SK-N-SH (cell line): ENCODE results near the gene ASGR1. TPM values are rescaled to one million over a fixed set of nuclear protein-coding genes. Genes with fewer than 3 reads are reported as not detected.

Experiments used
- CTCF ChIA-PET: fragments of 300-600, 350-600 bp; formaldehyde crosslinking; extraction: SDS; loops from one replicate; lab custom pipeline; 2021; lab: Yijun Ruan, JAX
- POLR2A ChIA-PET: fragments of 350-600 bp; sonication (Branson Sonifier 250); formaldehyde crosslinking; extraction: SDS; loops from one replicate; lab custom pipeline; 2020; ENCODE audit warnings: antibody characterized with exemption, inconsistent platforms; lab: Yijun Ruan, JAX
- DNase-seq: peaks from one replicate; pipeline ENCODE4 v3.0.0; 2012
- H2AFZ ChIP-seq: fragments of 200-600 bp; sonication (generic); 2 replicates; pipeline ENCODE4 v1.8.1; 2016; ENCODE audit warnings: antibody characterized with exemption, mild to moderate bottlenecking, low read depth
- H3F3A ChIP-seq: fragments of 200-600 bp; sonication (generic); replicated peaks from 2 replicates; pipeline ENCODE3; 2016; ENCODE audit warnings: antibody characterized with exemption, mild to moderate bottlenecking; ENCODE audit not compliant: insufficient read depth
- H3K27ac ChIP-seq, 2 experiments: fragments of 200-500 bp in 1 of 2; fragments of 200-600 bp in 1 of 2; sonication (Bioruptor generic) in 1 of 2; sonication (generic), shearing (Covaris generic) in 1 of 2; 2 replicates each; pipeline versions ENCODE4 v1.5.1 to v1.6.1; 2014 to 2016; ENCODE audit warnings: low read depth in 2 of 2, inconsistent platforms in 1 of 2, low read length in 1 of 2, mild to moderate bottlenecking in 1 of 2, mixed read lengths in 1 of 2
- H3K27me3 ChIP-seq: fragments of 200-600 bp; sonication (generic), shearing (Covaris generic); 2 replicates; pipeline ENCODE4 v1.6.1; 2016; ENCODE audit warnings: mixed run types; ENCODE audit not compliant: insufficient read depth
- H3K36me3 ChIP-seq, 2 experiments: fragments of 200-500 bp in 1 of 2; fragments of 200-600 bp in 1 of 2; sonication (Bioruptor generic) in 1 of 2; sonication (generic) in 1 of 2; replicated peaks in 1 of 2; 2 replicates each; pipeline versions ENCODE3 to v1.5.1; 2014 to 2016; ENCODE audit warnings: low read length in 1 of 2, mild to moderate bottlenecking in 1 of 2; ENCODE audit not compliant: insufficient read depth in 2 of 2, control insufficient read depth in 1 of 2
- H3K4me1 ChIP-seq, 2 experiments: fragments of 200-500 bp in 1 of 2; fragments of 200-600 bp in 1 of 2; sonication (Bioruptor generic) in 1 of 2; sonication (generic), shearing (Covaris generic) in 1 of 2; 2 replicates each; pipeline versions ENCODE4 v1.5.1 to v1.6.1; 2014 to 2016; ENCODE audit warnings: low read depth in 1 of 2, low read length in 1 of 2, mixed run types in 1 of 2; ENCODE audit not compliant: insufficient read depth in 2 of 2, control insufficient read depth in 1 of 2
- H3K4me2 ChIP-seq: fragments of 200-600 bp; sonication (generic), shearing (Covaris generic); 2 replicates; pipeline ENCODE4 v1.6.1; 2017; ENCODE audit warnings: mixed run types
- H3K4me3 ChIP-seq, 2 experiments: fragments of 200-500 bp in 1 of 2; fragments of 200-600 bp in 1 of 2; sonication (Bioruptor generic) in 1 of 2; sonication (generic), shearing (Covaris generic) in 1 of 2; 2 replicates each; pipeline versions ENCODE4 v1.5.1 to v1.8.1; 2014 to 2016; ENCODE audit warnings: low read depth in 2 of 2, inconsistent platforms in 1 of 2, low read length in 1 of 2, mild to moderate bottlenecking in 1 of 2, mixed read lengths in 1 of 2, moderate library complexity in 1 of 2
- H3K79me2 ChIP-seq: fragments of 200-600 bp; sonication (generic); 2 replicates; pipeline ENCODE4 v1.8.1; 2017; ENCODE audit warnings: mild to moderate bottlenecking; ENCODE audit not compliant: insufficient read depth
- H3K9ac ChIP-seq: fragments of 200-600 bp; sonication (generic); 2 replicates; pipeline ENCODE4 v1.6.1; 2017; ENCODE audit warnings: mixed run types
- H3K9me2 ChIP-seq: fragments of 200-600 bp; sonication (generic); 2 replicates; pipeline ENCODE4 v1.6.1; 2017; ENCODE audit warnings: mixed run types
- H3K9me3 ChIP-seq: fragments of 200-600 bp; sonication (generic); 2 replicates; pipeline ENCODE4 v1.6.1; 2017; ENCODE audit warnings: mixed run types, mild to moderate bottlenecking, moderate library complexity
- H4K20me1 ChIP-seq: fragments of 200-600 bp; sonication (generic); 2 replicates; pipeline ENCODE4 v1.6.1; 2017; ENCODE audit warnings: mild to moderate bottlenecking, mixed run types; ENCODE audit not compliant: insufficient read depth
- EP300 ChIP-seq, 2 experiments: IDR thresholded peaks; 2 replicates each; pipeline versions ENCODE4 v1.4.0 to v1.6.1; 2012; ENCODE audit warnings: borderline replicate concordance in 1 of 2, low read depth in 1 of 2, low read length in 1 of 2
- FOXJ3 ChIP-seq: sonication (generic); formaldehyde crosslinking; IDR thresholded peaks from 2 replicates; pipeline ENCODE4 v1.5.1; 2020; ENCODE audit warnings: mild to moderate bottlenecking, missing genetic modification reagents
- MEF2A ChIP-seq: IDR thresholded peaks from 2 replicates; pipeline ENCODE4 v1.4.0; 2012; ENCODE audit warnings: low read depth, borderline replicate concordance
- NRF1 ChIP-seq: IDR thresholded peaks from 2 replicates; pipeline ENCODE4 v1.6.1; 2012; ENCODE audit warnings: low read depth, mild to moderate bottlenecking, low read length
- POLR2AphosphoS5 ChIP-seq: IDR thresholded peaks from 2 replicates; pipeline ENCODE4 v1.6.1; 2012; ENCODE audit warnings: low read depth, low read length
- RAD21 ChIP-seq: IDR thresholded peaks from 2 replicates; pipeline ENCODE4 v1.6.1; 2012; ENCODE audit warnings: mild to moderate bottlenecking, low read length
- RCOR1 ChIP-seq: fragments of 150-350 bp; IDR thresholded peaks from 2 replicates; pipeline ENCODE4 v1.6.1; 2017; ENCODE audit warnings: antibody characterized with exemption, low read length
- SIN3A ChIP-seq: IDR thresholded peaks from 2 replicates; pipeline ENCODE4 v1.6.1; 2012; ENCODE audit warnings: low read depth, mild to moderate bottlenecking, low read length, moderate library complexity, borderline replicate concordance
- SMC3 ChIP-seq: IDR thresholded peaks from 2 replicates; pipeline ENCODE4 v1.6.1; 2012; ENCODE audit warnings: low read depth, low read length, improper control_type of control experiment
- WGBS: methylation state at CpG from one replicate; pipeline ENCODE4 v1.1.6; 2017; ENCODE audit warnings: low lambda C conversion rate; 5-methylcytosine and 5-hydroxymethylcytosine counted together
- polyA plus RNA-seq, 3 experiments: library from polyadenylated mRNA; depleted of rRNA; stranded (reverse); fragments of >200 nt; gene quantifications; 2 replicates each; pipeline ENCODE4 v1.2.3, GENCODE V29; 2012
- TF ChIP-seq, protein P1 (sequence below): IDR thresholded peaks from 2 replicates; pipeline ENCODE4 v1.4.0; 2012; ENCODE audit warnings: low read depth, borderline replicate concordance
- TF ChIP-seq, protein P2 (sequence below): fragments of 200-600 bp; sonication (generic); IDR thresholded peaks from 2 replicates; pipeline ENCODE4 v1.6.1; 2017; ENCODE audit warnings: antibody characterized with exemption, mild to moderate bottlenecking, moderate library complexity

ASGR1 gene
- polyA plus RNA-seq, 1 of the 3 experiments (the other 2 are of a cell fraction): 2.1 TPM

DNA sequence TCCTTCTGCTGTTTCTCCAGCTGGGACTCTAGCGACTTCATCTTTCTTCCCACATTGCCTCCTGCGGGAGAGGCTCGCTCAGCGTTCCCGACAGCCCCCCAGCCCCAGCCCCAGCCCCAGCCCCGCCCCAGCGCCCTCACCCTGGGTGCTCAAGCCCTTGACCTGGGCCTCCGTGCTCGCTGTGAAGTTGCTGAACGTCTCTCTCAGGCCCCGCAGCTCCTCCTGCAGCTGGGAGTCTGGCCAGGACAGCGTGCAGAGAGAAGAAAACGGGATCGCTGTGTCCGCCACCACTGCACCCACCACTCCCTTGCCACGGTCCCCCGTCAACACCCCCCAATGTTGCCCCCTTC, 2.4 kb downstream of the ASGR1 start:
- Histone ChIP-seq H3F3A (peaks cover 3% of the 10 kb centered on the region), H2AFZ (no peak overlapping the region), H3K9ac (no peak overlapping the region), H4K20me1 (no peaks in the 10 kb centered on the region), H3K4me3 (peak overlapping the region in 1 of 2 experiments; percentile 38; a peak in 1 of 4 replicates), H3K4me1 (peaks cover 0 to 8% of the 10 kb centered on the region in 2 experiments; a peak in 1 of 4 replicates), H3K36me3 (no peaks in the 10 kb centered on the region), H3K9me3 (no peaks in the 10 kb centered on the region), H3K79me2 (no peaks in the 10 kb centered on the region), H3K27me3 (no peaks in the 10 kb centered on the region), H3K4me2 (peak overlapping the region; percentile 93), H3K27ac (no peak overlapping the region), H3K9me2 (no peaks in the 10 kb centered on the region)
- DNase-seq: peak; percentile 55
- CTCF ChIA-PET: interaction anchor here (0.6 to 12.9 kb wide), 36 partner anchors 9 to 308 kb away, joined by 3 to 217 read pairs (median 8); partner anchors contain the start of genes ASGR2, CLEC10A, POLR2A and SLC16A11
- POLR2A ChIA-PET: interaction anchor here (0.6 to 1.5 kb wide), 4 partner anchors 11 to 227 kb away, joined by 3 to 5 read pairs (median 4); partner anchors contain the start of gene TMEM256
- TF ChIP-seq, protein P1, sequence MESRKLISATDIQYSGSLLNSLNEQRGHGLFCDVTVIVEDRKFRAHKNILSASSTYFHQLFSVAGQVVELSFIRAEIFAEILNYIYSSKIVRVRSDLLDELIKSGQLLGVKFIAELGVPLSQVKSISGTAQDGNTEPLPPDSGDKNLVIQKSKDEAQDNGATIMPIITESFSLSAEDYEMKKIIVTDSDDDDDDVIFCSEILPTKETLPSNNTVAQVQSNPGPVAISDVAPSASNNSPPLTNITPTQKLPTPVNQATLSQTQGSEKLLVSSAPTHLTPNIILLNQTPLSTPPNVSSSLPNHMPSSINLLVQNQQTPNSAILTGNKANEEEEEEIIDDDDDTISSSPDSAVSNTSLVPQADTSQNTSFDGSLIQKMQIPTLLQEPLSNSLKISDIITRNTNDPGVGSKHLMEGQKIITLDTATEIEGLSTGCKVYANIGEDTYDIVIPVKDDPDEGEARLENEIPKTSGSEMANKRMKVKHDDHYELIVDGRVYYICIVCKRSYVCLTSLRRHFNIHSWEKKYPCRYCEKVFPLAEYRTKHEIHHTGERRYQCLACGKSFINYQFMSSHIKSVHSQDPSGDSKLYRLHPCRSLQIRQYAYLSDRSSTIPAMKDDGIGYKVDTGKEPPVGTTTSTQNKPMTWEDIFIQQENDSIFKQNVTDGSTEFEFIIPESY: no peak
- TF ChIP-seq EP300 (IDR thresholded peaks at IDR 0.05; ENCODE audit: borderline replicate concordance in 1 of 2, low read depth in 1 of 2, low read length in 1 of 2): no peak
- TF ChIP-seq, protein P2, sequence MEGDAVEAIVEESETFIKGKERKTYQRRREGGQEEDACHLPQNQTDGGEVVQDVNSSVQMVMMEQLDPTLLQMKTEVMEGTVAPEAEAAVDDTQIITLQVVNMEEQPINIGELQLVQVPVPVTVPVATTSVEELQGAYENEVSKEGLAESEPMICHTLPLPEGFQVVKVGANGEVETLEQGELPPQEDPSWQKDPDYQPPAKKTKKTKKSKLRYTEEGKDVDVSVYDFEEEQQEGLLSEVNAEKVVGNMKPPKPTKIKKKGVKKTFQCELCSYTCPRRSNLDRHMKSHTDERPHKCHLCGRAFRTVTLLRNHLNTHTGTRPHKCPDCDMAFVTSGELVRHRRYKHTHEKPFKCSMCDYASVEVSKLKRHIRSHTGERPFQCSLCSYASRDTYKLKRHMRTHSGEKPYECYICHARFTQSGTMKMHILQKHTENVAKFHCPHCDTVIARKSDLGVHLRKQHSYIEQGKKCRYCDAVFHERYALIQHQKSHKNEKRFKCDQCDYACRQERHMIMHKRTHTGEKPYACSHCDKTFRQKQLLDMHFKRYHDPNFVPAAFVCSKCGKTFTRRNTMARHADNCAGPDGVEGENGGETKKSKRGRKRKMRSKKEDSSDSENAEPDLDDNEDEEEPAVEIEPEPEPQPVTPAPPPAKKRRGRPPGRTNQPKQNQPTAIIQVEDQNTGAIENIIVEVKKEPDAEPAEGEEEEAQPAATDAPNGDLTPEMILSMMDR: no peak
- no peak for TF ChIP-seq FOXJ3
- no peak for TF ChIP-seq SMC3
- no peak for TF ChIP-seq NRF1
- no peak for TF ChIP-seq POLR2AphosphoS5
- no peak for TF ChIP-seq RAD21
- TF ChIP-seq SIN3A: no peak
- no peak for TF ChIP-seq MEF2A
- WGBS: 7% methylated on average over 15 of the region's 17 CpGs

DNA sequence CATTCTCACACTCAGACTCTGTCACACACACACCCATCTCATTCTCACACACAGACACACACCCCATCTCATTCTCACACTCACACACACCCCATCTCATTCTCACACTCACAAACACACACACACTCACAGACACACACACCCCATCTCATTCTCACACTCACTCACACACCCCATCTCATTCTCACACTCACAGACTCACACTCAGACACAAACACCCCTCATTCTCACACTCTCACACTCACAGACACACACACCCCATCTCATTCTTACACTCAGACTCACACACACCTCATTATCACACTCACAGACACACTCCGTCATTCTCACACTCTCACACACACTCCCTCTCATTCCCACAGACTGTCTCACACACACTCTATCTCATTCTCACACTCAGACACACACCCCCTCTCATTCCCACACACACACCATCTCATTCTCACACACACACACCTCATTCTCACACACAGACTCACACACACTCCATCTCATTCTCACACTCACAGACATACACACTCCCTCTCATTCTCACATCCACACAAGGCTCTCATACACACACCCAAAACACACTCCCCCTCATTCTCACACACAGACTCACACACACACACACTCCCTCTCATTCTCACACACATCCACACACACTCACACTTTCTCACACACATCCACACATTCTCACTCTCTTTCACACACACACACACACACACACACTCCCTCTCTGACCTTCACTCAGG, 2.9 kb downstream of the ASGR1 start:
- POLR2A ChIA-PET: interaction anchor here (0.6 kb wide), 1 partner anchor 228 kb away, joined by 3 read pairs; the partner anchor contains the start of gene TMEM256
- no peaks in the 10 kb centered on the region for H4K20me1 ChIP-seq
- H3F3A ChIP-seq: peaks cover 3% of the 10 kb centered on the region
- TF ChIP-seq RCOR1: no peak
- H3K9me3 ChIP-seq: no peaks in the 10 kb centered on the region
- H3K9ac ChIP-seq: no peak overlapping the region
- CTCF ChIA-PET: interaction anchor here (1.3 to 12.9 kb wide), 17 partner anchors 9 to 308 kb away, joined by 3 to 217 read pairs (median 10); partner anchors contain the start of genes ASGR2, POLR2A and SLC16A11
- H3K27me3 ChIP-seq: no peaks in the 10 kb centered on the region
- DNase-seq: no peak
- no peak overlapping the region for H3K4me2 ChIP-seq
- H3K4me3 ChIP-seq: no peak overlapping the region
- no peak overlapping the region for H2AFZ ChIP-seq
- no peaks in the 10 kb centered on the region for H3K9me2 ChIP-seq
- no peak overlapping the region for H3K27ac ChIP-seq
- H3K79me2 ChIP-seq: no peaks in the 10 kb centered on the region
- no peaks in the 10 kb centered on the region for H3K36me3 ChIP-seq
- 87% methylated on average over 1 of the region's 1 CpG for WGBS
- H3K4me1 ChIP-seq: peaks cover 0 to 8% of the 10 kb centered on the region in 2 experiments; a peak in 1 of 4 replicates
